ENCODE data around the gene RTTN. TPM values are rescaled to one million over a fixed set of nuclear protein-coding genes. Genes with fewer than 3 reads are reported as not detected.
"Not testable (repeated sequence)": the region's sequence is repeated elsewhere in the genome, so short reads cannot be mapped to it uniquely, and the experiment has no call there.

Gene RTTN
- total RNA-seq, 1 donor from 2014 or later: 8.8 TPM

DNA sequence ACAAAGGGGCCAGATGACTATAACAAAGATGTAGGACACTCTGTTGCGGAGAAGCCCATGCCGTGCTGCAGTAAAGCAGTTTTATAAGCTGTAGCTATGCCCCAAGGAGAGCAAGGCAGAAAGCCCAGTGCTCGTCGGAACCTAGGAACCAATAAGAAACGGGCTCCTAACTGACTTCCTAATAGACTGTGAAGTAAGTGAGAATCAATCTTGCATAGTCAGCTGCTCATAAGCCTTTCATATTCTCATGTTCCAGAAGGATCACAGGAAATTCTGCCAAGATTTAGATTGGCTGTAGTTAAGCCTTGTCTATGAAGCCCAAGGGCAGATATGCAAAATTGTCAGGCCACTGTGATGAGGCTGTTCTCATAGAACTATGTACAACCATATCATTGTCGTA is 98.4 kb downstream of the RTTN start:
- Mint-ChIP-seq H3K4me3 (ENCODE audit: unreplicated experiment) (no peak overlapping the region), H3K27me3 (ENCODE audit: unreplicated experiment) (no peaks in the 10 kb centered on the region), H3K36me3 (ENCODE audit: unreplicated experiment) (peaks cover 22% of the 10 kb centered on the region), H3K27ac (ENCODE audit: unreplicated experiment) (no peak overlapping the region), H3K4me1 (ENCODE audit: unreplicated experiment) (no peaks in the 10 kb centered on the region), H3K9me3 (ENCODE audit: unreplicated experiment) (peaks cover 13% of the 10 kb centered on the region)
- DNase-seq (ENCODE audit: extremely low spot score, unreplicated experiment): no peak
- TF ChIP-seq, protein P1, sequence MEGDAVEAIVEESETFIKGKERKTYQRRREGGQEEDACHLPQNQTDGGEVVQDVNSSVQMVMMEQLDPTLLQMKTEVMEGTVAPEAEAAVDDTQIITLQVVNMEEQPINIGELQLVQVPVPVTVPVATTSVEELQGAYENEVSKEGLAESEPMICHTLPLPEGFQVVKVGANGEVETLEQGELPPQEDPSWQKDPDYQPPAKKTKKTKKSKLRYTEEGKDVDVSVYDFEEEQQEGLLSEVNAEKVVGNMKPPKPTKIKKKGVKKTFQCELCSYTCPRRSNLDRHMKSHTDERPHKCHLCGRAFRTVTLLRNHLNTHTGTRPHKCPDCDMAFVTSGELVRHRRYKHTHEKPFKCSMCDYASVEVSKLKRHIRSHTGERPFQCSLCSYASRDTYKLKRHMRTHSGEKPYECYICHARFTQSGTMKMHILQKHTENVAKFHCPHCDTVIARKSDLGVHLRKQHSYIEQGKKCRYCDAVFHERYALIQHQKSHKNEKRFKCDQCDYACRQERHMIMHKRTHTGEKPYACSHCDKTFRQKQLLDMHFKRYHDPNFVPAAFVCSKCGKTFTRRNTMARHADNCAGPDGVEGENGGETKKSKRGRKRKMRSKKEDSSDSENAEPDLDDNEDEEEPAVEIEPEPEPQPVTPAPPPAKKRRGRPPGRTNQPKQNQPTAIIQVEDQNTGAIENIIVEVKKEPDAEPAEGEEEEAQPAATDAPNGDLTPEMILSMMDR (IDR thresholded peaks at IDR 0.05): no peak

DNA sequence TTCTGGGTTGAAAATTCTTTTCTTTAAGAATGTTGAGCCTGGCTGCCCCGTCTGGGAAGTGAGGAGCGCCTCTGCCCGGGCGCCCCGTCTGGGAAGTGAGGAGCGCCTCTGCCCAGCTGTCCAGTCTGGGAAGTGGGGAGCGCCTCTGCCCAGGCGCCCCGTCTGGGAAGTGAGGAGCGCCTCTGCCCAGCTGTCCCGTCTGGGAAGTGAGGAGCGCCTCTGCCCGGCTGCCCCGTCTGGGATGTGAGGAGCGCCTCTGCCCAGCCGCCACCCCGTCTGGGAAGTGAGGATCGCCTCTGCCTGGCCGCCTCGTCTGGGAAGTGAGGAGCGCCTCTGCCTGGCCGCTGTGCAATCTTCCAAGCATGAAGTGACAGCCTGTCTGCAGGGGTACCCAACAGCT is 102.6 kb downstream of the RTTN start:
- DNase-seq (ENCODE audit: extremely low spot score, unreplicated experiment); H3K27ac Mint-ChIP-seq (ENCODE audit: unreplicated experiment); H3K4me1 Mint-ChIP-seq (ENCODE audit: unreplicated experiment); H3K27me3 Mint-ChIP-seq (ENCODE audit: unreplicated experiment); H3K4me3 Mint-ChIP-seq (ENCODE audit: unreplicated experiment): not testable (repeated sequence)
- Mint-ChIP-seq H3K9me3 (ENCODE audit: unreplicated experiment) (peaks cover 24% of the 10 kb centered on the region), H3K36me3 (ENCODE audit: unreplicated experiment) (peaks cover 29% of the 10 kb centered on the region)

DNA sequence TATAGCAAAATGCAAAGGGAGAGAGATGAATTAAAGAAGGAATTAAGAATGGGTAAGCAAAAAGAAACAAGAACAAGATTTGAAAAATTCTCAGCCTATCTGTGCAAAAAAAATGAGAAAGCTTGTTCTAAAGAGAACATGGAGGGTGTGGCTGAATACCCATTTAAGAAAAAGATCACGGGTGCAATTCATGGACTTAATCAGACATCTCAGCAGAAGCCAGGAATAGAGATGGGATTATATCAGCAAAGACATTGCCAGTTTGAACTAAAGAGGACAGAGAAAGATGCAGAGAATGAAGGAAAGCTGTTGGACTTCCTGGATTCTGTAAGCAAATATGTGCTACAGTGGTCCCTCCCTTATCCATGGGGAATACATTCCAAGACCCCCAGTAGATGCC is 115.6 kb downstream of the RTTN start:
- Mint-ChIP-seq H3K4me1 (ENCODE audit: unreplicated experiment) (peaks cover 6% of the 10 kb centered on the region), H3K4me3 (ENCODE audit: unreplicated experiment) (no peak overlapping the region), H3K27me3 (ENCODE audit: unreplicated experiment) (no peaks in the 10 kb centered on the region), H3K9me3 (ENCODE audit: unreplicated experiment) (peaks cover 8% of the 10 kb centered on the region), H3K27ac (ENCODE audit: unreplicated experiment) (peak overlapping the region; percentile 2), H3K36me3 (ENCODE audit: unreplicated experiment) (peaks cover 2% of the 10 kb centered on the region)
- DNase-seq (ENCODE audit: extremely low spot score, unreplicated experiment): no peak
- TF ChIP-seq, protein P1 (IDR thresholded peaks at IDR 0.05): no peak

DNA sequence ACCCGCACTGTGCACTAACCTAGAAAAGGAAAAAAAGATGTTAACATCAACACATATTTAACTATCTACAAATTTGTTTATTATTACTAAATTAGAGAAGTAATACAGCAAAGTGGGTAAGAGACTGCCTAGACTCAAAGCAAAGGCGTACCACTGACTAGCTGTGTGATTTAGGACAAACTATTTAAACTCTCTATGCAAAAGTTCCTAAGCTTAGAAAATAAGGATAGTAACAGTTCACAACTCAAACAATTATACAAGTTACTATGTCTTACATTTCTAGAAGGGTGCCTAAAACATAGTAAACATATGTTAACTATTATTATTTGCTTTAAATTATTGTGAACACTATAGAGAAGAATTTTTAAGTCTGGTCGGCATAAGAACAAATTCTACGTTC is 119.4 kb downstream of the RTTN start:
- H3K4me1 Mint-ChIP-seq (ENCODE audit: unreplicated experiment): peaks cover 6% of the 10 kb centered on the region
- no peak for DNase-seq (ENCODE audit: extremely low spot score, unreplicated experiment)
- H3K36me3 Mint-ChIP-seq (ENCODE audit: unreplicated experiment): no peaks in the 10 kb centered on the region
- no peaks in the 10 kb centered on the region for H3K9me3 Mint-ChIP-seq (ENCODE audit: unreplicated experiment)
- no peaks in the 10 kb centered on the region for H3K27me3 Mint-ChIP-seq (ENCODE audit: unreplicated experiment)
- no peak overlapping the region for H3K27ac Mint-ChIP-seq (ENCODE audit: unreplicated experiment)
- TF ChIP-seq, protein P1 (IDR thresholded peaks at IDR 0.05): no peak
- H3K4me3 Mint-ChIP-seq (ENCODE audit: unreplicated experiment): no peak overlapping the region

DNA sequence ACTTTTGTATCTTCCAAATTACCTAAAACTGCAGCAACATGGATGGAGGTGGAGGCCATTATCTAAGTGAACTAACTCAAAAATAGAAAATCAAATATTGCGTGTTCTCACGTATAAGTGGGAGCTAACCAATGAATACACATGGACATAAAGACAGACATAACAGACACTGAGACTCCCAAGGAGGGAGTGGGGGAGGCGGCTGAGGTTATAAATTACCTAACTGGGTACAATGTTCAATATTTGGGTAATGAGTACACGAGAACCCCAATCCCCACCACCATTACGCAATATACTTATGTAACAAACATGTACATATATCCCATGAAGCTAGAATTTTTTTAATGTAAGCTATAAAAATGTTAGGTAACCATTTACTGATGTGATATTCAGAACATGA is 119.8 kb downstream of the RTTN start:
- H3K4me3 Mint-ChIP-seq (ENCODE audit: unreplicated experiment): no peak overlapping the region
- H3K27me3 Mint-ChIP-seq (ENCODE audit: unreplicated experiment): no peaks in the 10 kb centered on the region
- no peaks in the 10 kb centered on the region for H3K36me3 Mint-ChIP-seq (ENCODE audit: unreplicated experiment)
- H3K4me1 Mint-ChIP-seq (ENCODE audit: unreplicated experiment): peaks cover 6% of the 10 kb centered on the region
- peaks cover 2% of the 10 kb centered on the region for H3K9me3 Mint-ChIP-seq (ENCODE audit: unreplicated experiment)
- TF ChIP-seq, protein P1 (IDR thresholded peaks at IDR 0.05): no peak
- H3K27ac Mint-ChIP-seq (ENCODE audit: unreplicated experiment): no peak overlapping the region
- DNase-seq (ENCODE audit: extremely low spot score, unreplicated experiment): no peak

DNA sequence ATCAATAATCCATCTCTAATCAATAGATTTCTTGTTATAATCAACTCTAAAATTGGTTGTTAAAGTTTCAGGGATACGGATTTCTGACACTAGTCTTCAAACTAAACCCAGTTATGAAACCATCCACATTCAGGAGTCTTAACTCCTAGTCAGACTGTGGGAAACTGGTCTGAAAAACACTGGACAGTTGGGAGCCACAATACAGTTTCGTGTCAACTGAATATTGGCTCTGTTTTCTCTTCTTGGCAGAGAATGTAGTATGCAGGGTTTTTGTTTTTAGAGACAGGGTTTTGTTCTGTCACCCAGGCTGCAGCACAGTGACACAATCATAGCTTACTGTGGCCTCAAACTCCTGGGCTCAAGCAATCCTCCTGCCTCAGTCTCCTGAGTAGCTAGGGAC is 123.1 kb downstream of the RTTN start:
- Mint-ChIP-seq H3K36me3 (ENCODE audit: unreplicated experiment) (no peaks in the 10 kb centered on the region), H3K27me3 (ENCODE audit: unreplicated experiment) (no peaks in the 10 kb centered on the region), H3K4me1 (ENCODE audit: unreplicated experiment) (no peaks in the 10 kb centered on the region), H3K9me3 (ENCODE audit: unreplicated experiment) (peaks cover 5% of the 10 kb centered on the region), H3K4me3 (ENCODE audit: unreplicated experiment) (no peak overlapping the region), H3K27ac (ENCODE audit: unreplicated experiment) (no peak overlapping the region)
- TF ChIP-seq, protein P1 (IDR thresholded peaks at IDR 0.05): no peak
- no peak for DNase-seq (ENCODE audit: extremely low spot score, unreplicated experiment)
